ENCODE data around the gene P2RX5.

The P2RX5 gene

DNA sequence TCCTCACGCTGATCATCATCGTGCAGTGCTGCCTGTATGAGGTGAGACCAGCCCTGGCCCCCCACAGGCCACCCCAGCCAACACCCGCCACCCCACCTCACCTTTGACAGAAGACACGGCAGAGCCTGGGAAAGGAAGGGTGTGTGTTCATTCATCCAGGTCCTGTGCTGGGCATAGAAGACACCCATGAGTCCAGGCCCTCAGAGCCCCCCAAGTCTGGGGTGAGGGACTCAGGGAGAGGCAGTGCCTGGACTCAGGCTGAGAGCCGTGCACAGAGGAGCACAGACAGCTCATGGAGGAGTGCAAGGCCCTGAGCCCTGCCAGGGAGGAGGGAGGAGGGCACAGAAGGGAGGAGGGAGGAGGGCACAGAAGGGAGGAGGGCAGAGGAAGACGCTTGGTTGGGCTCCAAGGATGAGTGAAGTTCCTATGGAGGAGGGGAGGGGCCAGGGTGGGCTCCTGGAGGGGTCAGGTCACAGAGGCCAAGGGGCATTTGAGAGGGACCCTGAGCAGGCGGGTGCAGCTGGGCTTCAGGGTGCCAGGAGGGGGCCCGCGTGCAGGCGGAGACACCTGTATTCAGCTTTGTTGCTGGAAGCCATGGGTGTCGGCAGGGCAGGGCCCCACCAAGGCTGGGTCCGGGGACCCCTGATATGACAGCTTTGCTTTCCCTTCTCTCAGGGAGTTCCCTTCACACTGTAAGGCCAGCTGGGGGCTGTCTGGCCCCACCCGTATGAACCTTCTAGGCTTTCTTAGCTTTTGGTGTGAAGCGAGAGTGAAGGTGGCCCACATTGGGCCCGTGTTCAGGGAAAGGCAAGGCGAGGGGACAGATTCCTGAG is 39.0 kb downstream of the P2RX5 start:
- DNase-seq: no peak

DNA sequence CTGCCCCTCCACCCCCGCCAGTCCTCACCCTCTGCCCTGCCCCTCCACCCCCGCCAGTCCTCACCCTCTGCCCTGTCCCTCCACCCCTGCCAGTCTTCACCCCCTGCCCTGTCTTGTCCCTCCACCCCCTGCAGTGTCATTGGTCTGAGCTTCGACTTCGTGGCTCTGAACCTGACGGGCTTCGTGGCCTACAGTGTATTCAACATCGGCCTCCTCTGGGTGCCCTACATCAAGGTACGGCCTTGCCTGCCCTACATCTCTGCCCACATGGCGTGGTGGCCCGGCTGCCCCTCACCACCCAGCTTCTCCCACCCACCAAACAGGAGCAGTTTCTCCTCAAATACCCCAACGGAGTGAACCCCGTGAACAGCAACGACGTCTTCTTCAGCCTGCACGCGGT is 39.6 kb downstream of the P2RX5 start:
- DNase-seq: no peak

DNA sequence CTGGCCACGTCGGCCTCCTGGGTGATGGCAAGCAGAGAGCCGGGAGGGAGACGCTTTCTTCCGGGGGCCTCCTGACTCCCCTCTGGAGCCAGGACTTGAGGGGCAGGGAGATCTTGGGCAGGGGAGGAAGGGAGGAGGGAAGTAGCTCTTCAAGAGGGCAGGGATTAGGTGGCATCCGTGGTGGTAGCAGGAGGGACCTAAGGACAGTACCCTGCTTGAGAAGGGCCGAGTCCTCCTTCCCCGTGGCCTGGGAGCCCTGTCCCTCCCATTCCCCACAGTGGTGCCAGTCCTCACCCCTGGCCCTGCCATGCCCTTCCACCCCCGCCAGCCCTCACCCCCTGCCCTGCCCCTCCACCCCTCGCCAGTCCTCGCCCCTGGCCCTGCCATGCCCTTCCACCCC is 40.2 kb downstream of the P2RX5 start:
- DNase-seq: no peak

DNA sequence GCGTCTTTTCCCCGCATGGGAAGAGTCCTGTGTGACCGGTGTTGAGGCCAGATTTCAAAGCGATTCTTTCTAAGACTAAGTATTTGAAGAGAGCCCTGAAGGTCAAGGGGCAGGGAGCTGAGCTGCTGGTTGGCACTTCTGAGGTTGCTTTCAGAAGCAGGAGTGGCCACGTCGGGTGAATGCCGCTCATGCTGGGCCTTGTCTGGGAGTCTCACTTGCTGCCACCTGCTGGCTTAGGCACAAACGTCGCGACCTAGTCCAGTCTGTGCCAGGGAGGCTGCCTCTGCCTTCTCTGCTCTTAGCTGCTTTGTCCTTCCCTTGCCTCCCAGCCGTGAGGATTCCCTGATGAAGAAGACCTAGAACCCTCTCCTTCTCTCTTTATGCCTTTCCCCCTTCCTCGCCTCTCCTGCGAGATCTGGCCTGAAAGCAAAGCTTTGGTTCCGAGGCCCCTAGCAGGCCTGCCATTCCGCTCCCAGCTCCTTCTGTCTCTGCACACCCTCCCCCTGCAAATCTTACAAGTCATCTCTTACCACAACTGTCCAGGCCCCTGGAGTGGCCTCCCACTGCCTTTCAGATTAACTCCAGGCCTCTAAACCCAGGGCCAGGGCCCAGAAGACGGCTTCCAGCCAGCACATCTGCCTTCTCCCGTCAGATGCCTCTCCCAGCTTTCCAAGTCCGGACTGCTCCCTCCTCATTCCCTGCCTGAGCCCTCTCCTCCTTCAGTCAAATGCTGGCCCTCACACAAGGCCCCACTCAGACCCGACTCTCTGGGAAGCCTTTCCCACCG is 48.0 kb downstream of the P2RX5 start:
- DNase-seq: no peak

DNA sequence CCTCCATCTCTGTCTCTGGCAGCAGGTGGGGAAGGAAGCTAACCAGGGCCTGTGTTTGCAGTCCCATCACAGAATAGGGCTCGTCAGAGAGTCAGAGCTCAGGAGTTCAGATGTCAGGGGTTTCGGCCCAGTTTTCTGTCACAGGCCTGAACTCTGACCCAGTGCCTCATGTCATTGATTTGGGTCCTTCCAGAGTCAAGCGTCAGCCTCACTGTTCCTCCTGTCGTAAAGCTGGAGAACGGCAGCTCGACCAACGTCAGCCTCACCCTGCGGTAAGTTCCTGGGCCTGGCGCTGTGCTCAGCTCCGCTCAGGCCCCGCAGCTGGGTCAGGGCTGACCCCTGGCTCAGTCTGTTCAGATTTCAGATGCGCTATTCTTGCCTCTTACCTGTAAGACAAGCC is 48.7 kb downstream of the P2RX5 start:
- DNase-seq: no peak

DNA sequence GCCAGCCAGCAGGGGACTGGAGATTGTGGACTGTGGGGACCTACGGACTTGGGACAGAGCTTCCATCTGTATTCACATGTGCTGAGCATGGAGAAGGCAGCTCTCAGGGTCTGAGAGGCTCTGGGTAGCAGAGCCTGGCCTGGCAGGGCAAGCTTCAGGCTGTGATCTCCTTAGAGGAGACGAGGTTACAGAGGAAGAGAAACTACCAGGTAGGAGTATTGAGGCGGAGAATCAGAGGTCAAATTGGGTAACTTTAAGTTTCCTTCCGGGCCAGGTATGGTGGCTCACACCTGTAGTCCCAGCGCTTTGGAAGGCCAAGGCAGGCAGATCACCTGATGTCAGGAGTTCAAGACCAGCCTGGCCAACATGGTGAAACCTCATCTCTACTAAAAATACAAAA is 50.6 kb downstream of the P2RX5 start:
- no peak for DNase-seq

DNA sequence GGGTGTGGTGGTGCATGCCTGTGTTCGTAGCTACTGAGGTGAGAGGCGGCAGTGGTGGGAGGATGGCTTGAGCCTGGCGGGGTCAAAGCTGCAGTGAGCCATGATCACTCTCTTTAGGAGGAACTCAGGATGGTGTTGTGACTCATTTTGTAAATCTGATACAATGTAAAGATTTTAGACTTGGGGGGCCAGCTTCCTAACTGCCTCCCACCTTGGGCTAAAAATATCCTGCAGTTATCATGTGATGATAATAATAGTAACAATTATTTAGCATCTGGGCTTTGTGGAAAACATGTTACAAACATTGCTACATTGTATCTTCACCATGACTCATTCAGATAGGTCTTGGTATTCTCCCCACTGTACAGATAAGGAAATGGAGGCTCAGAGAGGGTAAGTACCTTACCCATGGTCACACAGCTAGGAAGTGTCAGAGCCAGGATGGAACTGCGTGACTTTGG is 52.0 kb downstream of the P2RX5 start:
- DNase-seq: no peak

DNA sequence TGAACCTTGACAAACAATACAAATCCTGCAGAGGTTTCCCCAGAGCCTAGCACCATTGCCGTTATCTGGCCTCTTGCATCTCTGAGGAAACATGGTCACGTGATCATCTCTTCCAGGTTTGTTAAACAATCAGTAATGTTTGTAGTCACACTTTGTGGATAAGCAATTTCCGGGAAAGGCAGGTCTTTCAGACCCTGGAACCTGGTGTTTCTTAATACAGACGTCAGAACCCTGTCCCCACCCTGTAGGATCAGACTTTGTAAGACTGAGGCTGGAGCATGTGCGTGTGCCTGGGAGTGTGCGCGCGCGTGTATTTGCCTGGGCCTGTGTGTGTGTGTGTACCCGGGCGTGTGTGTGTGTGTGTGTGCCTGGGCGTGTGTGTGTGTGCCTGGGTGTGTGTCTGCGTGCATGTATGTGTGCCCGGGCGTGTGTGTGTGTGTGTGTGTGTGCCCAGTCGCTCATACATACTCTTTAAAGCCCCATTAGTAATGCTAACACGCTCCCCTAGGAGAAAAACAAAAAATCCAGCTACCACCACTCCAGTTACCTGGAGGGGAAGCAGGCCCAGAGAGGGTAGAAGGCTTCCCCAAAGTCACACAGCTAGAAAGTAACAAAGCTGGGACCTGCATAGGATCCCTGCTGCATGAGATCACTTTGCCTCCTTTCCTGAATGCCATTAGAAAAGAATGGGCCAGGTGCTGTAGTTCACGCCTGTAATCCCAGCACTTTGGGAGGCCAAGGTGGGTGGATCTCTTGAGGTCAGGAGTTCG is 54.1 kb downstream of the P2RX5 start:
- DNase-seq: no peak

DNA sequence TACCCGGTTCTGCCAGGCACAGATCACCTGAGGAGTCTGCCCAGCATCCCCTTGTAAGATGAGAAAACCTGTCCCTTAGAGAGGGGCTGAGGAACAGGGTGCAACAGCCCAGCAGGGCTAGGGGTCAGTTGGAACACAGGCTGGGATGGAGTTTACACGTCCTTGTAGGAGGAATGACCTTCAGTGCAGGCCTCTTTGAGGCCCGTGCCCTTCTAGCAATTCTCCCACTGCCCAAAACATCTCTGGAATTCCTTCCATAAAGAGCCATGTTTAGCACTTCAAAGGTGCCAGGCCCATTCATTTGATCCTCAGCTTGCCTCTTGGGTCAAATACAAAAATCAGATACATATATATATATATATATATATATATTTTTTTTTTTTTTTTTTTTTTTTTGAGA is 54.9 kb downstream of the P2RX5 start:
- DNase-seq: no peak

DNA sequence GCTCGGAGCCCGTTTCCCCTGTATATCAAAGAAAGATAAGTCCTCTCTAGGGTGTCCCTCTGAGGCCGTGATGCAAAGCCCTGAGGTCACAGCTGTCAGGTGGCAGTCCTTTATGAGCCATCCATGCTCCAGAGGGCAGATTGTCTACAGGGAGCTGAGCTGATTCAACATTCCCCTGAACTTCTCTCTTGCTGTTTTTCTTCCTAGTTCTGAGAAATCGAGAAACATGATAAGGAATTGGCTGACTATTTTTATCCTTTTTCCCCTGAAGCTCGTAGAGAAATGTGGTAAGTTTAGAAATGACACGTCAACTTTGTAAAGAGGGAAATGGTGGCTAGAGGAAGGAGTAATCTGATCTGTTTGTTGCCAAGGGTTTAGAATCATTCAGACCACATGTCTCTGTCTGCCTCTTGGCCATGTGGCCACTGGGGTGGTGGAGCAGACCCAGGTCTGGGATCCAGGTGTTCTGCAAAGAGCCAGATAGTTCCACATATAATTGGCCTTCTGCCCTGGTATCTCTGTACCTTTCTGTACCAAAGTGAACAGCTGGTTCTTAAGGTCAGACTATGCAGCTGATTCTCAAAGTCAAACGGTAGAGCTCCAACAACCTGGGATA is 55.9 kb downstream of the P2RX5 start:
- no peak for DNase-seq

DNA sequence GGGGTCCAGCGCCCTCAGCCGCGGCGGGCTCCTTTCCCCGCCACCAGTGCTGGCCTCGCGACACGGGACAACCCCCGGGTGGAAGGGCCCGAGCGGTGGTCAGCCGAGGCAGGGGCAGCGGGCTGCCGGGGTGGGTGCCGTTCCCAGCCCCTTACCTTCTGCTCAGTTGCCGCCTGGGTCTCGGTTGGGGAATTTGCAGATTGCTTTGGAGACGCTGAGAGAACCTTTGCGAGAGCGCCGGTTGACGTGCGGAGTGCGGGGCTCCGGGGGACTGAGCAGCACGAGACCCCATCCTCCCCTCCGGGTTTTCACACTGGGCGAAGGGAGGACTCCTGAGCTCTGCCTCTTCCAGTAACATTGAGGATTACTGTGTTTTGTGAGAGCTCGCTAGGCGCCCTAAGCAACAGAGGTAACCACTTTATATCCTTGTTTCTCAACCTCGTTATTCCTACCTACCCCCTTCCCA is 59.0 kb downstream of the P2RX5 start:
- no peak for DNase-seq

DNA sequence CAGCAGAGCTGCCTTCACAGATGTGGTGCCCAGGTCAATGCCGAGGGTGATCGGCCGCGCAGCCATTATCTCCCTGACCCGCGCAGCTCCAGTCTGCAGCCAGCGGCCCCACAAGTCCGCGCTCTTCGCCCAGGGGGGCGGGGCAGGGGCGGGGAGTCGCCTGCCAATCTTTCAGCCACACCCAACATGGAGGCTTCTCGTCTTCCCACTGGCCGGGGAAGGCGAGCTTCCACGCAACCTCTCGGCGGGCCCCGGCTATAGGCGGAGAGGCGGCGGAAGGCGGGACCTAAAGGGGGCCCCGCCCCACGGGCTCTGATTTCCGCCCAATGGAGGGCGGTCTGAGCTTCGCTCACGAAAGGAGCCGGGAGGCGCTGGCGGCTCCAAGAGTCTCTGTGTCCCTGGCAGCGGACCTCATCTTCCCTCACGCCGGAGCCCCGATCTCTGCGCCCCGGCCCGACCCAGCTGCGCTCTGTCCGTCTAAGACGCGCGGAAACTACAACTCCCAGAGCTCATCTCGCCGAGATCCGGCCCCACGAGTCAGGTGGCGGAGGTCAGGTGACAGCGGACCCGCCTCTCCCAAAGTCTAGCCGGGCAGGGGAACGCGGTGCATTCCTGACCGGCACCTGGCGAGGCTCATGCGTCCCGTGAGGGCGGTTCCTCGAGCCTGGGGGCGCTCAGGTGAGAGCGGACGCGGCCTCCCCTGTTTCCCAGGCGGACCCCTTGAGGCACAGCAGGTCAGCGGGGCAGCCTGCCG is 59.6 kb downstream of the P2RX5 start, which contains the start of the genes CTNS and SHPK:
Gene CTNS (plus strand): TSS at position 607 of the 754 bp plus-strand sequence. CDS start 3,447 bp downstream, outside the sequence.
Gene SHPK (minus strand): TSS at position 97 of the 754 bp plus-strand sequence. CDS start 31 bp downstream, at position 66.
- DNase-seq: peak; percentile 91

DNA sequence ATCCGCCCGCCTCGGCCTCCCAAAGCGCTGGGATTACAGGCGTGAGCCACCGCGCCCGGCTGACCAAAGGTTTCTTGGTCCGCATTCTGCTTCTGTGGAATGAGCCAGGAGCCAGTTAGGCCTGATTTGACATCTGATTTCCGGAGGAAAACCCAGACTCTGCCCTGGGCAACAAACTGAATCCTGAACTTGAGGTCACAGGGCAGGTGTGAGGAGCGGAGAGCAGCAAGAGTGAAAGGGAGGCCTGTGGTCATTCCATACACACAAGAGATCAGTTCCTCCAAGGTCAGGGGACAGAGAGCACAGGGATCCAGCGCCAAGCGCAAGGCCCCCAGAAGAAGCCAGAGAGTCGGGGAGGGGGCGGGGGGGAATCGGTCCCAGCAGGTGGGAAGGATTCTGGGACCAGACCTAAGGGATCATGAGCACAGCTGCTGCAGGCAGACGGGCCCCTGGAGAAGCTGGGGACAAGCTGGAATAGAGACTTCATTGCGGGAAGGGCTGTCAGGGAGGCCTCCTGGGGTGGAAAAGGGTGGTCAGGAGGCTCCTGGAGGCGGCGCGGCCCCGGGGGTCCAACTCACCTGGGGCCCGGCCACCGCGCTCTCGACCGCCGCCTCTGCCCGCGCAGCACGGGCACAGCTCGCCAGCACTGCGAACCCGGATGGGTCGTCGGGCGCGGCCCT is 60.3 kb downstream of the P2RX5 start:
- DNase-seq: no peak

DNA sequence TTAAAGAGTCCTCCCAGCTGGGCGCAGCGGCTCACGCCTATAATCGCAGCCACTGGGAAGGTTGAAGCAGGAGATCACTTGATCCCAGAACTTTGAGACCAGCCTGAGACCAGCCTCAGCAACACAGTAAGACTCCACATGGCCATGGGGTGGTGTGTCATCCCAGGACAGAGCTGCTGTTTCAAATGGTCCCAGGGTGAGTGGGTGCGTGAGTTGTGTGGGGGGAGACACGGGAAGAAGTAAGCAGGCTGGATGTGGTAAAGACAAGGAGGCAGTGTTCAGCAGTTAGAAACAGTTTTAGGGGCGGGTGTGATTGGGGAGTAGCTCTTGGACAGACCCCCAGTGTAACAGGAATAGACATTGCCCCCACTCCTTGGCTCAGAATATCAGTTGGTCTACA is 63.7 kb downstream of the P2RX5 start:
- DNase-seq: no peak

DNA sequence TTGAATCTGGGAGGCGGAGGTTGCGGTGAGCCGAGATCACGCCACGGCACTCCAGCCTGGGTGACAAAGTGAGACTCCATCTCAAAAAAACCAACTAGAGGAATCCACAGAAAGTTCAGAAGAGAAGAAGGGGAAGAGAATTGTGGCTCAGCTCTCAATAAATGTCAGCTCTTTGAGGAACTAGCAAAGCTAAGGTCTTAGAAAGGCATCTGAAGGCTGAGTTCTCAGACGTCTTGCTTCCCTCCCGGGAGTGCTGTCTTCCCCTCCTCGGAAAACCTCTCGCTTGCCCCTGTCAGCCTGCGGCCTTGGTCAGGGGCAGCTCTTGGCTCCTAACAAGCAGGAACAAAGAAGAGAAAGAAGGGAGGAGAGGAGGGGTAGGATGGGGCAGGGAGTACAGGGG is 65.2 kb downstream of the P2RX5 start:
- no peak for DNase-seq

DNA sequence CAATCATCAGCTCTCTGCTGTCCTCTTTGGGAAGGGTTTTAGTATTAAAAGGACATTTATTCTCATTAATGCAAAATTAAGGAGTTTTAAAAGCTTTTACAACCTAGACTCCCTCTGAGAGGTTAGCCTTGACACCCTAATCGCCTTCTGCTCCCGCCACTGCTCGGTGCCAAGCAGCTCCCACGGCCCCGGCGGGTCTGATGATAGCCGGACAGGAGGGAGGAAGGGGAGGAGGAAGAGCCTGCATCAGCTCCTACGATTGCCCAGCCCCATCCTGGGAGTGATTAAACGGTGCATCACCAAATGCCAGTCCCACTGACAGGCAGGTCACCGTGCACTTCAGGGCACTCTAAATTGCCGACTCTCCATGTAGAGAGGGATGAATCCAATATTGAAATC is 68.2 kb downstream of the P2RX5 start:
- DNase-seq: no peak

DNA sequence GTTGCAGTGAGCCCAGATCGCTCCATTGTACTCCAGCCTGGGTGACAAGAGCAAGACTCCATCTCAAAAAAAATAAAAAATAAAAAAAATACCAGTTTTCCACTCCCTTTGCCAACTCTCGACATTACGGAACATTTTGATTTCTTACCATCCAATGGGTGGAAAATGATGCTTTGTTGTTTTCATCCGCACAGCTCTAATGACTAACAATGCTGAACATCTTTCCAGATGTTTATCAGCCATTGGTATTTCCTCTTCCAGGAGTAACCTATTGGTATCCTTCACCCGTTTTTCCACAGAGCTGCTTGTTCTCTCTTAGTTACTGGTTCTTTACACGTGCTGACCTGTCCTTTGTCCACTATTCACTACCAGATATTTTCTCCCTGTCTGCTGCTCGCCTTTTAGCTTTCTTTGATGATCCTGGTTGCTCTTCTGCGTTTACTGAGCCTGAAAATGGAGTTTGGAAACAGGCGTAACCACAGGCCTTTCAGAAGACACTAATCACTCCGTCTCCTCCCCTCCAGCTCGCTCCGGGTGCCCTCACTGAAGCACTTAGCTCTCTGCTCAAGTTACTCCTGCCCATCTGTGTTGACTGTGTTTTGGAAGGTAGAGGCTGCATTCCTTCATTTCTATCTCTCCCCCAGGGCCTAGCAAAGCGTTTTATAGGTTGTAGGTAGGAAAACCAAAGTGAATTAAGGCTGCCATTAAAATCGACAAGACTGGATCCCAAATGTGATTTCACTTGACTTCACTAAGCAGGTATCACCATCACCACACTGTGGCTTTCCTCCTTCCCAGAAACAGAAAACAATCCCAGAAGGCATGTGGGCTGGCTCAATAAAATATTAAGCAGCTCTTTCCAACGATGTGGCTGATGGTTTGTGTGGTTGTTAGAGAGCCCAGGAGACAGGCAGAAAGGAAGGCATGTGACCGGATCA is 68.9 kb downstream of the P2RX5 start:
- no peak for DNase-seq
